NCI-H1930 (cell line): ENCODE results near the gene ACTN4.

Experiments used
- DNase-seq, 2 experiments: peaks; one replicate each; lab custom pipeline; 2025; lab: John Stamatoyannopoulos, UW

Gene ACTN4

GRCh38 chr19:38725469-38726283, 78.2 kb downstream of the ACTN4 start:
- DNase-seq, result no peak

DNA sequence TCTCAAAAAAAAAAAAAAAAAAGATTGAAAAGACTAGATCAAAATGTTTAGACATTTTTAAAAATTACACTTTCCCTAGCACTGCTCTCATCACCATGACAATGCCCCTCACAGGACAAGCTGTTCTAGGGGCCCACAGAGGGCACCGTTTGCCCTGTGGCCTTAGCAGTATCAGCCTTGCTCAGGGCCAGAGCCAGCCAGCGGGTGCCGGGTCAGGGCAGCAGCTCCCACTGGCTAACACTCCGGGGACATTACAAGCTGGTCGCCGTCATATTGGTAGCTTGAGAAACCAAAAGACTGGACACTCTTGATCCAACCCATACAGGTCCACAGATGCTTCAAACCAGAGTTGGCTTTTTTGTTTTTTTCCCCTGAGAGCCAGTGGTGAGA, 78.8 kb downstream of the ACTN4 start:
- no peak for DNase-seq

- no peak for DNase-seq
Observed at GRCh38 chr19:38726761-38727301, 79.4 kb downstream of the ACTN4 start.

DNA sequence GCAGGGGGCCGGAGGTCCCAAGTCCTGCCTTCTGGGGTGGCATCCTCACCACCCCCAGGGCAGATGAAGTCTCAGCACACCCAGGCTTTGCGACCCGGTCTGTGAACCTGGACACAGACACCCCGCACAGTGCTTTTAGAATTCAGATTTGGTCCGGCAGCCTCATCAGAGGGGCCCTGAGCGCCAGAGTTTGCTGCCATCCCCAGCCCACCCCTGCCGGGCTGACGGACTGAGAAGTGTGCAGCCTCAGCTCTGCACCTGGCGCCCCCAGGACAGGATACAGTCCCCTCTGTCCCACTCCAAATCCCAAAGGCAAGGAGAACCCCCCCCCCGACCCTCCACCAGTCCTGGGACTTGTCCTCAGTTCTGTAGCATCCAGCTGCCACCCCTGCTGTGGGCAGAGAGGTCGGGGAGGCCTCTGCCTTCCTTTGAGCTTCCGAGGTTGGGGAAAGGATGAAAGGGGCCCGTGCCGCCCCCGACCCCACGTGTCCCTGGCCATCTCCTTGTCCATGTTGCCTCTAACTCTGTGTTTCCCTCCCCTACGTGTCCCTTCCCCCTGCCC, 79.9 kb downstream of the ACTN4 start:
- DNase-seq, result no peak

GRCh38 chr19:38727868-38728660, 80.6 kb downstream of the ACTN4 start:
- DNase-seq, result no peak

- DNase-seq, result no peak
Observed at GRCh38 chr19:38728752-38729541, 81.5 kb downstream of the ACTN4 start.

GRCh38 chr19:38729653-38730469, 82.4 kb downstream of the ACTN4 start:
- peak; percentile 41 to 64 for DNase-seq

- no peak for DNase-seq
Observed at GRCh38 chr19:38730470-38730730, 83.0 kb downstream of the ACTN4 start.

DNA sequence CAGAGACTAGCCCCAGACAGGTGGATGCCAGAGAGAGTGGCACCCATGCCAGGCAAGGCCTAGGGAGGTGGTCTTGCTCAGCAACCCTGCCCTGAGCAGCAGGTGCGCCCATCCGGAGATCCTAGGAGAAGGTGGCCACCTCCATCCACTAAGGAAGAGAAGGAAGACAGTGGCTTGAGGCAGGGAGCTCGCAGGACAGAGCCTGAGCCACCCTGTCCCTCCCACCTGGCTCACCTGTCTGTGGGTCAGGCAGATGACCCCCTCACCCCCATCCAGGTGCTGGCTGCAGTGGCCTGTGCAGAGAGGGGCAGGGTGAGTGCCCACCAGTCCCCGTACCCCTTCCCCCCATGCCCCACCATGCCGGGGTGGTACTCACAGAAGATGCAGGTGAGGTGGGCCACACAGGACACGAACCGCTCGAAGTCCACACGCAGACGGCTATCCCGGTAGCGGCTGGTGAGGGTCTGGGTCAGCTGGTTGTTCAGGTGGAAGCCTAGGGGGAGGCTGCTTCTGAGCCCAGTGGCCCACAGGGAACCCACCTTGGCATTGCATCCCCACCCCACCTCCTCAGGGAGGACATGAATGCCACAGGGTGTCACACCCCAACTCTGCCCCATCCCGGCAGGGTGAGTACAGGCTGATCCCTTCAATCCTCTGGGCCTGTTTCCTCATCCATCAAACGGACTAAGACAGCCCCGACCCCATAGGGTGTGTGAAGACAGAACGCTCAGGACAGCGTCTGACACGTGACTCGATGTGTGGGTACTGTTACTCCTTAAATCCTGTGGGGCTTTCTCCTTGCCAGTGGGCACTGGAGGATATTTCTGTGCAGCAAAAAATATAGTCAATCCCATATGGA, 83.5 kb downstream of the ACTN4 start:
- DNase-seq, result no peak

DNA sequence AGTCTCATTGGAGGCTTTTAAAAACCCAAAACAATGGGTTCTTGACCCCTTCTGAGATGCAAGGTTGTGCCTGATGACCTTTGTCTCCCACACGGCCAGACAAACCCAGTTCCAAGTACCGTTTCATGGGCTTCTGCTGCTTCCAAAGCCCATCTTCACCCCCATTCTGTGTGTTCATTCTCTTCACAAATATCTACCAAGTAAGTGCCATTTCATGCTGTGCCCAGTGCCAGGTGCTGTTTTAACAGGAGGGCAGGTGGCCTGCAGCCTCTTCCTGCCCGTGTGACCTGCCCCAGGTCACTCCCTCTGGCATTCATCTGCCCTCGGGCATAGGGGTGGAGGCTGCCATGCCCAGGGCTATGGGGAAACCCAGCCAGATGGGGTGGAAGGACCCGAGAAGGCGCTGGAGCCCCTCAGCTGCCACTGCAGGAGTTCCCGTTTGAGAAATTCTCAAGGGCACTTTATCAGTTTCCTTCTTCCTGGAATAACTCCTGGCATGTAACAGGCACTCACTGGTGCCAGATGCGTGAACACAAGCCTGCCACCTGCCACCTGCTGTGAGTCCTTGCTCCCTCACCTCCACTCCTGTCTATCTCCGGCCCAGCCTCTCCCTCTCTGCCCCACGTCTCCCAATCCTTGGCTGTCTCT, 84.3 kb downstream of the ACTN4 start:
- DNase-seq, result no peak

DNA sequence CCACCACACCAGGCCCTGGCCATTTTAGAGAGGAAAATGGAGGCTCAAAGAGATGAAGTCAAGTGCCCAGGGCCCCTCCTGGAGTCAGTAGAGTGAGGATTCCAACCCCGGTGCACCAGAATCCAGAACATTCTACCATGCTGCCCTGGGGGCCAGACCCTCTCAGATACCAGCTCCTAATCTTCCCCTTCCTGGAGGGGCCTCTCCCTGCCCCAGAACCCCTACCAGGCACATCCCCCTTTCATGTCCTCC, 85.7 kb downstream of the ACTN4 start:
- DNase-seq, result no peak

DNA sequence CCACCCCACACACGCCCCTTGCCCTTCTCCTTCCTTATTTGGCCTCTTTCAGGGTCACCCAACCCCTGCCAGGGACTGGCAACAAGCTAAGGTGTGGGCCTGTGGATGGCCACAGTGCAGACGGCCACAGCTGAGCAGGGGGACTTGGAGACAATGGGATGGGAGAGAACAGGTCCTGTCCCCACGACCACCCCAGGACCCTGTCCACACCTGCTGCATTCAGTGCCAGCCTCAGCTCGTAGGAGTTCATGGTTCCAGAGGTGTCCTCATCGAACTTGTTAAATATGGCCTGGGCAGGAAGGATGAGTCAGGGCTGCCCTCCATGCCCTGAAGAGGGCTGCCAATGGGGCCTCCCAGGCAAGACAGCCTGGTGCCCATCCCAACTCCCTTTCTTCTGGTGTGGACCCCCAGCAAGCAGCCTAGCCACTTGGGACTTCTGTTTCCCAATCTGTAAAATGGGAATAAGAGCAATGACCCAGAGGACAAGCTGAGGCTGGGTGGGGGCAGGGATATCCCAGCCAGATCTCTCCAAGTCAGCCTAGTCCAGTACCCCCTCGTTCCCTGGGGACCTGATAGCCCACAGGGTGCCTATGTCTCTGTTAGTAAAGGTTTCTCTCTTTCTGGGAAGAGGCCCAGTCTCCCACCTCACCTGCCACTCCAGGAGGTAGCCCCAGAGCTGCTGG, 86.2 kb downstream of the ACTN4 start:
- DNase-seq, result no peak

DNA sequence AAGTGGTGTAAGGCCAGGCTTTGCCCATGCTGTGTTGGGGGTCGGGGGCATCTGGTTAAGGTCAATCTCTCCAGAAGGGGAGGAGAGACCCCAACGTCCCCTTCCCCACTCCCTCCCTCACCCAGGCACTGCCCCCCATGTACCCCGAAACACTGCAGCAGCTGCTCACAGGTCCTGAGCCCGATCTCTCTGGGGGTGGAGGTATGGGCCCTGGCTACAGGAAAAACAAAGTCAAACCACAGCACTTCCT, 86.7 kb downstream of the ACTN4 start:
- no peak for DNase-seq

GRCh38 chr19:38734426-38735256, 87.2 kb downstream of the ACTN4 start:
- DNase-seq, result no peak

DNA sequence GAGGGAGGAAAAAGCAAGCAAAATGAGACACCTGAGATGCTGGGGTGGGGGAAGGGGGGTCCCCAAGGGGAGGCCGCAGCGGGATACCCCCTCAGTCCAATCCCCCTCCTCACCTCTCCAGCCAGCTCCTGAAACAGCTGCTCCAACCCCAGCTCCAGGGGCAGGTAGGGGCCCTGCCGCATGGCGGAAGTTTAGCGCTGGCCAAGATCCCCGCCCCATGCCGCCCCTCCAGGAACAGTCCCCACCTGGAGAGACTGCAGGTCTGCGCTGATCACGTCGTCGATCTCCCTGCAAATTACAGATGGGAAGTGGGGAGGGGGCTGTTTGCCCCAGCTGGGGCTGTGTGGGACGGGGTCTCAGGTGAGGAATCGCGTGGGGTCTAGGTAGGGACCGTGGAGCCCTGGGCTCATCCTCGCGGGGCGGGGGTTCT, 87.8 kb downstream of the ACTN4 start:
- DNase-seq, result no peak

DNA sequence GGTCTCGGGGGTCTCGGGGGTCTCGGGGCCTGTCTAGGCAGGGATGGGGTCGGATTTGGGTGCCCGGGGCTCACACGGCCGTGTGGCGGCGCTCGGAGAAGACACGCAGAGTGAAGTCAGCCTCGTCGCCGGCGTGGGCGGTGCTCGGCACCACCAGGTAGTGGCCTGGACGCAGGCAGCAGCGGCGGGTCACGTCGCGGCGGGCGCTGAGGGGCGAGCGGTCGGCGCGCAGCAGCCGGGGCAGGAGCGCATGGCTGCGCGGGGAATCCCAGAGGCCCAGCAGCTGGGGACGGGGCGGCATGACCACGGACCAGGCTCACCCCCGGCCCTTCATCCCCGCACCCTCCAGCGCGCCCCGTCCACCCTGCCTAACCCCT, 88.6 kb downstream of the ACTN4 start:
- DNase-seq, result peak in 1 of 2 experiments; percentile 46

DNA sequence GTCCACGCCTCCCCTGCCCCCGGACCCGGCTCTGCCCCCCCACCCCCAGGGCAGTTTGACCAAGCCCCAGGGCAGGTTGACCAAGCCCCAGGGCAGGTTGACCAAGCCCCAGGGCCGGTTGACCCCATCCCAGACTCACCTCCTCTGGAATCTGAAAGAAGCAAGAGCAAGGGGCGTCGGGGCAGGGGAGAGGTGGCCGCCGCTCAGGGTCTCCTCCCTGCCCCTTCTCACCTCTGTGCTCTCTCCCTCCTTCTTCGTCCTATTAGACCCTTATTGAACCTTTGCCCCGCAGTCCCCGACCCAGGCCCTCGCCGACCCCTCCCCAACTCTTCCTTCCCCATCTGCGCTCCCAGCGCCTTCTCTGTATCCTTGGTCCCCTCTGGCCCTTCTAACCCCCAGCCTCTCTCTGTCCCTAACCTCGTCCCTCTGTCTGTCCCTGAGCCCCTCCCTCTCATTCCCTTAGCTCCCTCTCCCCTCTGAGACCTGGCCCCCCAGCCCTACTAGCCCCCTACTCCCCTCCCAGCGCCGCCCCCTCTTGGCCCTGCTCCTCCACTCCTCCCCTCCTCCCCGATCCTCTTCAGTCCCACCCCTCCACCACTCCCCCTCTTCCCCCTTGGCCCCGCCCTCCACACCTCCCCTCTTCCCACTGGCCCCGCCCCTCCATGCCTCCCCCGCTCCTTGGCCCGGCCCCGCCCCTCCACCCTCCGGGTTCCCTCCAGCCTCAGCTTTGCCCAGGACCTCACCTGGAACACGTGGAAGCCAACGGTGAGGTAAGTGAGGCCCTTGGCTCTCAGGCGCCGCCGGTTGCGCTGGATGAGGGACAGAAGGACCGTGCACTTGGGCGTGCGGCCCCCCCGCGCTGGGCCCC, 89.2 kb downstream of the ACTN4 start:
- peak; percentile 33 to 41 for DNase-seq

GRCh38 chr19:38737281-38737865, 89.9 kb downstream of the ACTN4 start:
- DNase-seq, result no peak
